ENCODE results near the gene SOHLH1.

GRCh38 chr9:135697226-135697625 is 2.1 kb downstream of the SOHLH1 start:
- TF ChIP-seq CTCF (conservative IDR thresholded peaks at IDR 0.05; ENCODE audit: low read depth, low read length) (no peak), EZH2 (IDR thresholded peaks at IDR 0.05; ENCODE audit: borderline replicate concordance, low read depth, low read length, poor library complexity, severe bottlenecking) (no peak)

All from A673 (cell line).